Erythroblast (primary cell): ENCODE measurements around the gene KLHDC3.

ENCODE experiments used
- GATA1 ChIP-seq: IDR thresholded peaks from 2 replicates; pipeline ENCODE4 v1.6.1; 2011; ENCODE audit warnings: low read depth, mild to moderate bottlenecking, control low read depth, low read length, moderate library complexity
- POLR2A ChIP-seq: IDR thresholded peaks from 2 replicates; pipeline ENCODE4 v1.6.1; 2011; ENCODE audit warnings: mild to moderate bottlenecking, low read length

DNA sequence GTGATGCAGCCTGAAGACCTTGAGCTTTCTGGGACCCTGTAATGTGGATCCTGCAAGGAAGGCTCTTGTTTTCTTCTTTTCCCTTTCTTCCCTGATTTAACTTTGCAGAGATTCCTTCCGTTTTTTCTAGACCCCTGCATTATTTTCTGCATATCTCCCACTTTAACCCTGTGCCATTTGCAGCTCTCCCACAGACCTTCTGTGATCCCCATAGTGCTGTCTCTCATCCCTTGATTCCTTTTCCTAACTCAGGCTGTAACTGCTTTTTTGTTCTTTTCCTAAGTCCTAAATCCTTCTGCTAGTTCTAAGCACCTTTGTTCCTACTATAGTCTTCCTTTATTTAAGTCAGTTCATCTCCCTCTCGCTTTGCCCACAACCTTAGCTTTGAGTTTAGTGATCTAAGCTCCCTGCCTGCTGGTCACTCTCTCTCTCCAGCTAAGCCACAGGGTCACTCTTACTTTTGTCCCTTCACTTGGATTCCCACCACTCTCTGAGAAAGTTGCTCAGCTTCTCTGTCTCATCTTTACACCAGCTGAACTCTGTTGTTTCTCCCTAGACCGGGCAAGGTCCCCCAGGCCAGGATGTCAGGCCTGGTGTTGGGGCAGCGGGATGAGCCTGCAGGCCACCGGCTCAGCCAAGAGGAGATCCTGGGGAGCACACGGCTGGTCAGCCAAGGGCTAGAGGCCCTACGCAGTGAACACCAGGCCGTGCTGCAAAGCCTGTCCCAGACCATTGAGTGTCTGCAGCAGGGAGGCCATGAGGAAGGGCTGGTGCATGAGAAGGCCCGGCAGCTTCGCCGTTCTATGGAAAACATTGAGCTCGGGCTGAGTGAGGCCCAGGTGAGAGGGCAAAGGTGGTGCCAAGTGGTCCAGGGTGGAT is 46.9 kb downstream of the KLHDC3 start:
- TF ChIP-seq POLR2A, result no peak
- TF ChIP-seq GATA1, result no peak
